ENCODE data around the gene NUMA1. TPM values are rescaled to one million over a fixed set of nuclear protein-coding genes. Genes with fewer than 3 reads are reported as not detected.

NUMA1 gene
- total RNA-seq, 2 donors from 2014 or later = 130 to 132 TPM

- no peak overlapping the region for H3K4me3 Mint-ChIP-seq
- H3K9me3 ChIP-seq (ENCODE audit: control insufficient read depth, low read length) = peaks cover 59% of the 10 kb centered on the region
- H3K27me3 ChIP-seq (ENCODE audit: control insufficient read depth, insufficient read depth, low read length, poor library complexity, severe bottlenecking) = peaks cover 28% of the 10 kb centered on the region
- no peak overlapping the region for H3K4me3 ChIP-seq (ENCODE audit: low read length)
- H3K9me3 Mint-ChIP-seq = peaks cover 43% of the 10 kb centered on the region
- no peak overlapping the region for H3K27ac ChIP-seq (ENCODE audit: low read depth, low read length)
- 56 to 63% methylated on average over 2 of the region's 2 CpGs for WGBS, 2 experiments (ENCODE audit: insufficient coverage in 1 of 2, insufficient read length in 1 of 2)
- H3K4me1 ChIP-seq (ENCODE audit: control insufficient read depth, insufficient read depth, low read length) = no peaks in the 10 kb centered on the region
- DNase-seq = no peak
- no peaks in the 10 kb centered on the region for H3K36me3 ChIP-seq (ENCODE audit: control insufficient read depth, insufficient read depth, low read length)
- no peak overlapping the region for H3K9ac ChIP-seq (ENCODE audit: extremely low read depth, low read length, poor library complexity, severe bottlenecking)
- no peaks in the 10 kb centered on the region for H3K4me1 Mint-ChIP-seq
- no peak for TF ChIP-seq CTCF (conservative IDR thresholded peaks at IDR 0.05)
- H3K27ac Mint-ChIP-seq = no peak overlapping the region
- H3K36me3 Mint-ChIP-seq (ENCODE audit: low read depth) = peaks cover 3% of the 10 kb centered on the region
- peaks cover 52% of the 10 kb centered on the region for H3K27me3 Mint-ChIP-seq (ENCODE audit: insufficient read depth)
Measured at GRCh38 chr11:72127923-72128322, 47.6 kb upstream of the NUMA1 start.

GRCh38 chr11:72125956-72126355 is 45.6 kb upstream of the NUMA1 start:
- DNase-seq = no peak
- no peak for TF ChIP-seq CTCF (conservative IDR thresholded peaks at IDR 0.05)
- Histone ChIP-seq H3K27me3 (ENCODE audit: control insufficient read depth, insufficient read depth, low read length, poor library complexity, severe bottlenecking) (peaks cover 19% of the 10 kb centered on the region), H3K4me3 (ENCODE audit: low read length) (no peak overlapping the region), H3K27ac (ENCODE audit: low read depth, low read length) (no peak overlapping the region), H3K36me3 (ENCODE audit: control insufficient read depth, insufficient read depth, low read length) (no peaks in the 10 kb centered on the region), H3K9ac (ENCODE audit: extremely low read depth, low read length, poor library complexity, severe bottlenecking) (no peak overlapping the region), H3K9me3 (ENCODE audit: control insufficient read depth, low read length) (peaks cover 59% of the 10 kb centered on the region), H3K4me1 (ENCODE audit: control insufficient read depth, insufficient read depth, low read length) (no peaks in the 10 kb centered on the region)
- no peak overlapping the region for H3K27ac Mint-ChIP-seq
- peaks cover 43% of the 10 kb centered on the region for H3K9me3 Mint-ChIP-seq
- H3K4me1 Mint-ChIP-seq = no peaks in the 10 kb centered on the region
- H3K27me3 Mint-ChIP-seq (ENCODE audit: insufficient read depth) = peaks cover 44% of the 10 kb centered on the region
- H3K36me3 Mint-ChIP-seq (ENCODE audit: low read depth) = peaks cover 3% of the 10 kb centered on the region
- WGBS, 2 experiments (ENCODE audit: insufficient coverage in 1 of 2, insufficient read length in 1 of 2) = 69% methylated on average over 1 of the region's 1 CpG; no CpG with 5 or more reads in 1 of the 2 experiments
- H3K4me3 Mint-ChIP-seq = no peak overlapping the region

- Mint-ChIP-seq H3K36me3 (ENCODE audit: low read depth) (peaks cover 3% of the 10 kb centered on the region), H3K27ac (no peak overlapping the region), H3K9me3 (peaks cover 32% of the 10 kb centered on the region), H3K27me3 (ENCODE audit: insufficient read depth) (peaks cover 36% of the 10 kb centered on the region), H3K4me3 (no peak overlapping the region), H3K4me1 (no peaks in the 10 kb centered on the region)
- H3K27me3 ChIP-seq (ENCODE audit: control insufficient read depth, insufficient read depth, low read length, poor library complexity, severe bottlenecking) = peaks cover 18% of the 10 kb centered on the region
- no peak overlapping the region for H3K4me3 ChIP-seq (ENCODE audit: low read length)
- H3K4me1 ChIP-seq (ENCODE audit: control insufficient read depth, insufficient read depth, low read length) = no peaks in the 10 kb centered on the region
- WGBS, 2 experiments (ENCODE audit: insufficient coverage in 1 of 2, insufficient read length in 1 of 2) = 91 to 92% methylated on average over 5 to 6 of the region's 6 CpGs
- no peak overlapping the region for H3K9ac ChIP-seq (ENCODE audit: extremely low read depth, low read length, poor library complexity, severe bottlenecking)
- DNase-seq = no peak
- no peak overlapping the region for H3K27ac ChIP-seq (ENCODE audit: low read depth, low read length)
- no peaks in the 10 kb centered on the region for H3K36me3 ChIP-seq (ENCODE audit: control insufficient read depth, insufficient read depth, low read length)
- no peak for TF ChIP-seq CTCF (conservative IDR thresholded peaks at IDR 0.05)
- H3K9me3 ChIP-seq (ENCODE audit: control insufficient read depth, low read length) = peaks cover 45% of the 10 kb centered on the region
Measured at GRCh38 chr11:72124046-72124445, 43.7 kb upstream of the NUMA1 start.
